Osteoblast (primary cell): Measurements from ENCODE around the gene GALC. TPM values are rescaled to one million over a fixed set of nuclear protein-coding genes. Genes with fewer than 3 reads are reported as not detected.
"Not testable (repeated sequence)": the region's sequence is repeated elsewhere in the genome, so short reads cannot be mapped to it uniquely, and the experiment has no call there.

Source experiments
- DNase-seq: peaks from one replicate; pipeline ENCODE4 v3.0.0; 2011; ENCODE audit warnings: low spot score, mixed read lengths; ENCODE audit not compliant: insufficient read length; ENCODE audit errors: missing footprints
- H2AFZ ChIP-seq: 2 replicates; pipeline ENCODE4 v1.6.0; 2011; ENCODE audit warnings: mild to moderate bottlenecking, low read length
- H3K27ac ChIP-seq: 2 replicates; pipeline ENCODE4 v1.5.1; 2011; ENCODE audit warnings: mild to moderate bottlenecking, low read depth, low read length, moderate library complexity
- H3K27me3 ChIP-seq: 2 replicates; pipeline ENCODE4 v1.6.0; 2012; ENCODE audit warnings: mild to moderate bottlenecking, control low read depth, inconsistent platforms, low read length, moderate library complexity; ENCODE audit not compliant: insufficient read depth
- H3K36me3 ChIP-seq: 2 replicates; pipeline ENCODE4 v1.5.1; 2011; ENCODE audit warnings: mild to moderate bottlenecking, low read length, control low read depth, moderate library complexity; ENCODE audit not compliant: insufficient read depth
- H3K4me1 ChIP-seq: 2 replicates; pipeline ENCODE4 v1.5.1; 2011; ENCODE audit warnings: mild to moderate bottlenecking, low read length, control low read depth, moderate library complexity; ENCODE audit not compliant: insufficient read depth
- H3K4me2 ChIP-seq: 2 replicates; pipeline ENCODE4 v1.6.0; 2011; ENCODE audit warnings: mild to moderate bottlenecking, low read length; ENCODE audit not compliant: insufficient read depth
- H3K4me3 ChIP-seq: fragments of 200-600 bp; sonication (generic); 3 replicates; pipeline ENCODE4 v1.5.1; 2012; ENCODE audit warnings: mild to moderate bottlenecking, low read length, inconsistent platforms; ENCODE audit not compliant: insufficient read depth
- H3K79me2 ChIP-seq: 2 replicates; pipeline ENCODE4 v1.6.0; 2012; ENCODE audit warnings: mild to moderate bottlenecking, low read length, control low read depth, inconsistent platforms; ENCODE audit not compliant: insufficient read depth
- H3K9me3 ChIP-seq: 2 replicates; pipeline ENCODE4 v1.5.1; 2011; ENCODE audit warnings: low read depth, low read length, control low read depth
- H4K20me1 ChIP-seq: 2 replicates; pipeline ENCODE4 v1.6.0; 2012; ENCODE audit warnings: mild to moderate bottlenecking, low read length, control low read depth; ENCODE audit not compliant: insufficient read depth
- CTCF ChIP-seq: IDR thresholded peaks from 2 replicates; pipeline ENCODE4 v1.5.1; 2011; ENCODE audit warnings: mild to moderate bottlenecking, low read depth, low read length, moderate library complexity; ENCODE audit errors: extremely low read depth
- total RNA-seq: library from RNA; depleted of rRNA; stranded (reverse); fragments of >200 nt; gene quantifications from 2 replicates; pipeline ENCODE4 v1.2.3, GENCODE V29; 2012

GALC gene
- total RNA-seq, 1 donor: 17.0 TPM

- no peaks in the 10 kb centered on the region for H3K27me3 ChIP-seq
- no peaks in the 10 kb centered on the region for H3K9me3 ChIP-seq
- no peaks in the 10 kb centered on the region for H3K4me1 ChIP-seq
- no peak overlapping the region for H3K4me2 ChIP-seq
- H4K20me1 ChIP-seq: no peaks in the 10 kb centered on the region
- H3K36me3 ChIP-seq: no peaks in the 10 kb centered on the region
- H3K27ac ChIP-seq: no peak overlapping the region
- H3K4me3 ChIP-seq: no peak overlapping the region
- H2AFZ ChIP-seq: no peak overlapping the region
- no peak for DNase-seq
- no peaks in the 10 kb centered on the region for H3K79me2 ChIP-seq
- TF ChIP-seq CTCF: no peak
These were observed 37.1 kb upstream of the GALC start for GRCh38 chr14:88030079-88030478.

- no peaks in the 10 kb centered on the region for H3K36me3 ChIP-seq
- H3K9me3 ChIP-seq: no peaks in the 10 kb centered on the region
- no peak for DNase-seq
- no peaks in the 10 kb centered on the region for H3K79me2 ChIP-seq
- no peak overlapping the region for H2AFZ ChIP-seq
- H3K27me3 ChIP-seq: no peaks in the 10 kb centered on the region
- no peak overlapping the region for H3K4me2 ChIP-seq
- H3K4me3 ChIP-seq: no peak overlapping the region
- no peak for TF ChIP-seq CTCF
- H4K20me1 ChIP-seq: no peaks in the 10 kb centered on the region
- no peak overlapping the region for H3K27ac ChIP-seq
- no peaks in the 10 kb centered on the region for H3K4me1 ChIP-seq
These were observed 36.5 kb upstream of the GALC start for GRCh38 chr14:88029500-88029899.

GRCh38 chr14:88026890-88027289 lies 33.9 kb upstream of the GALC start:
- H2AFZ ChIP-seq: no peak overlapping the region
- no peaks in the 10 kb centered on the region for H3K79me2 ChIP-seq
- no peak overlapping the region for H3K27ac ChIP-seq
- H3K36me3 ChIP-seq: no peaks in the 10 kb centered on the region
- H4K20me1 ChIP-seq: no peaks in the 10 kb centered on the region
- TF ChIP-seq CTCF: no peak
- no peak overlapping the region for H3K4me3 ChIP-seq
- H3K4me1 ChIP-seq: no peaks in the 10 kb centered on the region
- no peaks in the 10 kb centered on the region for H3K27me3 ChIP-seq
- no peaks in the 10 kb centered on the region for H3K9me3 ChIP-seq
- no peak for DNase-seq
- H3K4me2 ChIP-seq: no peak overlapping the region

- no peak for TF ChIP-seq CTCF
- Histone ChIP-seq H3K27ac (no peak overlapping the region), H3K4me2 (no peak overlapping the region)
These were observed 32.3 kb upstream of the GALC start for GRCh38 chr14:88025313-88025712.

GRCh38 chr14:88024252-88025086 lies 31.5 kb upstream of the GALC start:
- H3K9me3 ChIP-seq, H4K20me1 ChIP-seq, H3K4me3 ChIP-seq, H3K4me2 ChIP-seq, H3K4me1 ChIP-seq, DNase-seq, H3K79me2 ChIP-seq, H3K27me3 ChIP-seq, H2AFZ ChIP-seq, H3K36me3 ChIP-seq, H3K27ac ChIP-seq: not testable (repeated sequence)

More at GRCh38 chr14:88025313-88025712, 32.3 kb upstream of the GALC start:
- DNase-seq: no peak
- no peak overlapping the region for H3K4me3 ChIP-seq
- no peaks in the 10 kb centered on the region for H4K20me1 ChIP-seq
- H3K27me3 ChIP-seq: no peaks in the 10 kb centered on the region
- no peaks in the 10 kb centered on the region for H3K79me2 ChIP-seq
- no peaks in the 10 kb centered on the region for H3K36me3 ChIP-seq
- H2AFZ ChIP-seq: no peak overlapping the region
- no peaks in the 10 kb centered on the region for H3K4me1 ChIP-seq
- no peaks in the 10 kb centered on the region for H3K9me3 ChIP-seq
